HepG2 (cell line): ENCODE data around the gene CSKMT. TPM values are rescaled to one million over a fixed set of nuclear protein-coding genes. Genes with fewer than 3 reads are reported as not detected.

ENCODE experiments used
- AHDC1 ChIP-seq: sonication (generic); formaldehyde crosslinking; IDR thresholded peaks from 2 replicates; pipeline ENCODE4 v1.5.1; 2020; ENCODE audit warnings: mild to moderate bottlenecking, missing genetic modification reagents, borderline replicate concordance
- FOXC1 ChIP-seq: sonication (generic); formaldehyde crosslinking; IDR thresholded peaks from 2 replicates; pipeline ENCODE4 v1.8.0; 2022; ENCODE audit warnings: mild to moderate bottlenecking, missing genetic modification reagents, borderline replicate concordance
- GZF1 ChIP-seq: sonication (generic); formaldehyde crosslinking; IDR thresholded peaks from 2 replicates; pipeline ENCODE4 v1.5.1; 2020; ENCODE audit warnings: mild to moderate bottlenecking, missing genetic modification reagents
- HOXA7 ChIP-seq: sonication (generic); formaldehyde crosslinking; IDR thresholded peaks from 2 replicates; pipeline ENCODE4 v1.8.1; 2022; ENCODE audit warnings: mild to moderate bottlenecking, missing genetic modification reagents, moderate library complexity
- MAZ ChIP-seq, 2 experiments: sonication (generic) in 1 of 2; formaldehyde crosslinking in 1 of 2; IDR thresholded peaks; 2 replicates each; pipeline versions ENCODE4 v1.5.0 to v1.6.1; 2012 to 2020; ENCODE audit warnings: low read depth in 2 of 2, mild to moderate bottlenecking in 2 of 2, borderline replicate concordance in 1 of 2, improper control_type of control experiment in 1 of 2, low read length in 1 of 2, missing genetic modification reagents in 1 of 2, moderate library complexity in 1 of 2
- MTF1 ChIP-seq: sonication (generic); formaldehyde crosslinking; IDR thresholded peaks from 2 replicates; pipeline ENCODE4 v1.5.0; 2020; ENCODE audit warnings: missing genetic modification reagents
- PLRG1 ChIP-seq: fragments of 450-650 bp; conservative IDR thresholded peaks from 2 replicates; pipeline ENCODE4 v1.6.1; 2016
- PRDM4 ChIP-seq: sonication (generic); formaldehyde crosslinking; IDR thresholded peaks from 2 replicates; pipeline ENCODE4 v1.9.0; 2021; ENCODE audit warnings: missing genetic modification reagents, borderline replicate concordance
- PRMT3 ChIP-seq: sonication (generic); formaldehyde crosslinking; IDR thresholded peaks from 2 replicates; pipeline ENCODE4 v1.8.1; 2022; ENCODE audit warnings: low read depth, mild to moderate bottlenecking, moderate library complexity, missing genetic modification reagents, borderline replicate concordance
- RFXANK ChIP-seq: IDR thresholded peaks from 2 replicates; pipeline ENCODE4 v1.6.1; 2016
- SCMH1 ChIP-seq: sonication (generic); formaldehyde crosslinking; IDR thresholded peaks from 2 replicates; pipeline ENCODE4 v1.9.0; 2021; ENCODE audit warnings: missing genetic modification reagents, mild to moderate bottlenecking, borderline replicate concordance
- ZNF17 ChIP-seq: sonication (generic); formaldehyde crosslinking; IDR thresholded peaks from 2 replicates; pipeline ENCODE4 v1.5.0; 2020; ENCODE audit warnings: mild to moderate bottlenecking, missing genetic modification reagents
- ZNF225 ChIP-seq: sonication (generic); formaldehyde crosslinking; IDR thresholded peaks from 2 replicates; pipeline ENCODE4 v1.4.0; 2020; ENCODE audit warnings: mild to moderate bottlenecking, missing genetic modification reagents
- ZNF382 ChIP-seq: sonication (generic); formaldehyde crosslinking; IDR thresholded peaks from 2 replicates; pipeline ENCODE4 v1.5.0; 2020; ENCODE audit warnings: missing genetic modification reagents, mild to moderate bottlenecking, borderline replicate concordance
- ZNF414 ChIP-seq: sonication (generic); formaldehyde crosslinking; IDR thresholded peaks from 2 replicates; pipeline ENCODE4 v1.5.0; 2020; ENCODE audit warnings: missing genetic modification reagents
- ZNF558 ChIP-seq: sonication (generic); formaldehyde crosslinking; IDR thresholded peaks from 2 replicates; pipeline ENCODE4 v1.9.0; 2022; ENCODE audit warnings: mild to moderate bottlenecking, missing genetic modification reagents, borderline replicate concordance
- ZNF614 ChIP-seq: IDR thresholded peaks from 2 replicates; pipeline ENCODE4 v1.6.1; 2018; ENCODE audit warnings: missing biosample characterization, missing genetic modification reagents, inconsistent platforms, borderline replicate concordance
- polyA plus RNA-seq, 8 experiments: library from polyadenylated mRNA; depleted of rRNA in 3 of 8; stranded (reverse) in 7 of 8; unstranded in 1 of 8; fragments of >200 nt; fragmentation: Illumina TruSeq in 4 of 8; extraction: Trizol in 4 of 8; gene quantifications; 2 replicates each; pipeline versions ENCODE4 v1.2.1 to v1.2.3, GENCODE V29; 2011 to 2016; ENCODE audit warnings: low read depth in 4 of 8, missing spikeins in 1 of 8, mixed read lengths in 1 of 8; ENCODE audit not compliant: insufficient read depth in 1 of 8
- total RNA-seq, 5 experiments: library from RNA; depleted of rRNA; stranded (reverse); fragments of >200 nt; fragmentation: Illumina TruSeq; extraction: Trizol; gene quantifications; 2 replicates each; pipeline ENCODE4 v1.2.3, GENCODE V29; 2016; ENCODE audit warnings: low read depth in 1 of 5

CSKMT gene
- total and polyA plus RNA-seq, 2 of the 13 experiments (the other 11 are each of a cell fraction or from before 2014, with no cell fraction given) = 7.6 to 31.8 TPM

GRCh38 chr11:62621567-62622470 is 43.3 kb upstream of the CSKMT start, which contains the start of gene B3GAT3 (continued):
- TF ChIP-seq ZNF225 (CRISPR knock-in tag) (0 out of 2 replicates have a peak, but pooled peaks have one; percentile 23), HOXA7 (no peak), FOXC1 (CRISPR knock-in tag) (peak; percentile 96), ZNF382 (CRISPR knock-in tag) (no peak), GZF1 (no peak), RFXANK (CRISPR knock-in tag) (peak; percentile 27; the same call in 1 of the 2 replicates), MTF1 (CRISPR knock-in tag) (no peak), ZNF558 (CRISPR knock-in tag) (no peak), PLRG1 (no peak), ZNF414 (CRISPR knock-in tag) (peak; percentile 74; the same call in 1 of the 2 replicates), ZNF17 (CRISPR knock-in tag) (no peak), MAZ (IDR thresholded peaks at IDR 0.05; ENCODE audit: borderline replicate concordance, low read depth, low read length) (peak; percentile 88; the same call in 1 of the 2 replicates), MAZ (CRISPR knock-in tag; IDR thresholded peaks at IDR 0.05; ENCODE audit: low read depth) (peak; percentile 92), AHDC1 (CRISPR knock-in tag) (0 out of 2 replicates have a peak, but pooled peaks have one; percentile 14), PRDM4 (CRISPR knock-in tag) (no peak), SCMH1 (CRISPR knock-in tag) (no peak), ZNF614 (CRISPR knock-in tag) (peak; percentile 82; the same call in 1 of the 2 replicates), PRMT3 (no peak)
